DOHH2 (cell line): Measurements from ENCODE around the gene PIGN.

ENCODE experiments used
- H3F3A ChIP-seq: fragments of 200-600 bp; sonication (generic), shearing (Covaris generic); 2 replicates; pipeline ENCODE4 v1.6.0; 2016; ENCODE audit warnings: antibody characterized with exemption, mild to moderate bottlenecking; ENCODE audit not compliant: control insufficient read depth, insufficient read depth
- H3K27ac ChIP-seq: fragments of 200-600 bp; sonication (generic); 2 replicates; pipeline ENCODE4 v1.5.1; 2014; ENCODE audit warnings: low read depth, mild to moderate bottlenecking, low read length, moderate library complexity
- H3K27me3 ChIP-seq: fragments of 200-600 bp; sonication (generic); 2 replicates; pipeline ENCODE4 v1.6.1; 2014; ENCODE audit warnings: mild to moderate bottlenecking, low read length, mixed read lengths; ENCODE audit not compliant: control insufficient read depth
- H3K36me3 ChIP-seq: fragments of 200-600 bp; sonication (generic); 2 replicates; pipeline ENCODE4 v1.6.1; 2014; ENCODE audit warnings: mild to moderate bottlenecking, low read length, moderate library complexity, mixed read lengths; ENCODE audit not compliant: control insufficient read depth
- H3K4me1 ChIP-seq: fragments of 200-600 bp; sonication (generic); 2 replicates; pipeline ENCODE4 v1.6.1; 2014; ENCODE audit warnings: mild to moderate bottlenecking, low read length, mixed read lengths; ENCODE audit not compliant: control insufficient read depth
- H3K4me2 ChIP-seq: fragments of 200-600 bp; sonication (generic); 2 replicates; pipeline ENCODE4 v1.6.0; 2014; ENCODE audit warnings: mild to moderate bottlenecking, low read length, moderate library complexity
- H3K4me3 ChIP-seq: fragments of 200-600 bp; sonication (generic); 2 replicates; pipeline ENCODE4 v1.5.1; 2014; ENCODE audit warnings: mild to moderate bottlenecking, low read length, mixed read lengths
- H3K79me2 ChIP-seq: fragments of 200-600 bp; sonication (generic); 2 replicates; pipeline ENCODE4 v1.6.1; 2014; ENCODE audit warnings: mild to moderate bottlenecking, low read length, mixed read lengths; ENCODE audit not compliant: control insufficient read depth
- H3K9me2 ChIP-seq: fragments of 200-600 bp; sonication (generic); replicated peaks from 2 replicates; pipeline ENCODE4 v1.6.1; 2014; ENCODE audit warnings: mild to moderate bottlenecking, low read length, mixed read lengths; ENCODE audit not compliant: control insufficient read depth
- H3K9me3 ChIP-seq: fragments of 200-600 bp; sonication (generic); 2 replicates; pipeline ENCODE4 v1.6.1; 2014; ENCODE audit warnings: antibody characterized with exemption, low read length, mixed read lengths; ENCODE audit not compliant: control insufficient read depth, insufficient read depth
- H4K20me1 ChIP-seq: fragments of 200-600 bp; sonication (generic); 2 replicates; pipeline ENCODE4 v1.6.0; 2014; ENCODE audit warnings: low read depth, mild to moderate bottlenecking, antibody characterized with exemption, low read length, moderate library complexity; ENCODE audit not compliant: control insufficient read depth, insufficient read depth
- EZH2phosphoT487 ChIP-seq: fragments of 200-600 bp; sonication (generic); IDR thresholded peaks from 2 replicates; pipeline ENCODE4 v1.6.1; 2017; ENCODE audit warnings: borderline replicate concordance, mild to moderate bottlenecking, antibody characterized with exemption, low read length, moderate library complexity, mixed read lengths
- TF ChIP-seq, protein P1 (sequence below): fragments of 200-600 bp; sonication (generic); IDR thresholded peaks from one replicate; pipeline ENCODE4 v1.5.1; 2014; ENCODE audit warnings: antibody characterized with exemption, mild to moderate bottlenecking, low read depth, low read length; ENCODE audit not compliant: poor library complexity, severe bottlenecking

PIGN gene

GRCh38 chr18:62177271-62177670 is 9.6 kb downstream of the PIGN start:
- Histone ChIP-seq H3K27ac (no peak overlapping the region), H3K79me2 (peaks cover 44% of the 10 kb centered on the region), H4K20me1 (no peaks in the 10 kb centered on the region), H3K9me2 (no peaks in the 10 kb centered on the region), H3K9me3 (no peaks in the 10 kb centered on the region), H3K4me2 (no peak overlapping the region), H3F3A (no peaks in the 10 kb centered on the region), H3K27me3 (no peaks in the 10 kb centered on the region), H3K4me1 (peaks cover 24% of the 10 kb centered on the region), H3K4me3 (no peak overlapping the region), H3K36me3 (peaks cover 3% of the 10 kb centered on the region; the same call in 1 of the 2 replicates)
- TF ChIP-seq EZH2phosphoT487 = no peak
- TF ChIP-seq, protein P1, sequence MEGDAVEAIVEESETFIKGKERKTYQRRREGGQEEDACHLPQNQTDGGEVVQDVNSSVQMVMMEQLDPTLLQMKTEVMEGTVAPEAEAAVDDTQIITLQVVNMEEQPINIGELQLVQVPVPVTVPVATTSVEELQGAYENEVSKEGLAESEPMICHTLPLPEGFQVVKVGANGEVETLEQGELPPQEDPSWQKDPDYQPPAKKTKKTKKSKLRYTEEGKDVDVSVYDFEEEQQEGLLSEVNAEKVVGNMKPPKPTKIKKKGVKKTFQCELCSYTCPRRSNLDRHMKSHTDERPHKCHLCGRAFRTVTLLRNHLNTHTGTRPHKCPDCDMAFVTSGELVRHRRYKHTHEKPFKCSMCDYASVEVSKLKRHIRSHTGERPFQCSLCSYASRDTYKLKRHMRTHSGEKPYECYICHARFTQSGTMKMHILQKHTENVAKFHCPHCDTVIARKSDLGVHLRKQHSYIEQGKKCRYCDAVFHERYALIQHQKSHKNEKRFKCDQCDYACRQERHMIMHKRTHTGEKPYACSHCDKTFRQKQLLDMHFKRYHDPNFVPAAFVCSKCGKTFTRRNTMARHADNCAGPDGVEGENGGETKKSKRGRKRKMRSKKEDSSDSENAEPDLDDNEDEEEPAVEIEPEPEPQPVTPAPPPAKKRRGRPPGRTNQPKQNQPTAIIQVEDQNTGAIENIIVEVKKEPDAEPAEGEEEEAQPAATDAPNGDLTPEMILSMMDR = no peak

DNA sequence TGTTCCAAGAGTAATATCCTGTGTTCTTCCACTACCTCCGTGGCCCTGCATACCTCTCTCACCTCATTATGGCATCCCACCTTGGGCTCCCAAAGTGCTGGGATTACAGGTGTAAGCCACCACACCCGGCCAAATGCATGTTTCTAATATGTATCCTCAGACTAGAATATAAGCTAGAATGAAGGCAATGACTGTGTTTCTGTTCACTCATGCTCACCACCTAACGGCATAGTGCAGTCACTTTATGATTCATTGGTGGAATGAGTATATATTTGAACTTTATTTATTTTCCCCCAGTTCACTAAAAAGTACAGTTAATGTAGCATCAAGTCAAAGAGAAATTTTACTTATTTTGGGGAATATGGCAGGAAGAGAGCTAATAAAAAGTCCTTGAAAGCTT is 11.3 kb downstream of the PIGN start:
- H3K27me3 ChIP-seq = no peaks in the 10 kb centered on the region
- no peaks in the 10 kb centered on the region for H3K9me2 ChIP-seq
- no peak overlapping the region for H3K4me3 ChIP-seq
- H3K79me2 ChIP-seq = peaks cover 36% of the 10 kb centered on the region
- no peak overlapping the region for H3K4me2 ChIP-seq
- peaks cover 3% of the 10 kb centered on the region; the same call in 1 of the 2 replicates for H3K36me3 ChIP-seq
- no peak for TF ChIP-seq EZH2phosphoT487
- TF ChIP-seq, protein P1 = no peak
- no peaks in the 10 kb centered on the region for H3F3A ChIP-seq
- no peaks in the 10 kb centered on the region for H4K20me1 ChIP-seq
- H3K9me3 ChIP-seq = no peaks in the 10 kb centered on the region
- H3K27ac ChIP-seq = no peak overlapping the region
- H3K4me1 ChIP-seq = peaks cover 24% of the 10 kb centered on the region

DNA sequence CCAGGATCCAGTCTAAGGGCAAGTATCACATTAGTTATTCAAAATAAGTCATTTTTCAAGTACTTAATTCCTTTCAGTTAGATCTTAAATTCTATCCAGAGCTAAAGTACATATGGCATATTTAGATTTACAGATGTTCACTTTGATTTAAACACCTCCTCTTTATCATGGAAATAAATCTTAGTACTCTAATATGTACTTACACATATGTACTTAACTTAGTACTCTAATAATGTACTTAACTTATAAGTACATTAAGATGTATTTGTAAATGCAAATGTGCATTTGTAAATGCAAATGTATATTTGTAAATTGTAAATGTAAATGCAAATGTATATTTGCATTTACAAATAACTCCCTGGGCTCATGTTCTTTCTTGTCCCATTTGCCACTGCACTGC is 14.6 kb downstream of the PIGN start:
- peaks cover 11% of the 10 kb centered on the region; the same call in 1 of the 2 replicates for H3K79me2 ChIP-seq
- no peaks in the 10 kb centered on the region for H3K9me3 ChIP-seq

More for the DNA sequence above, 14.6 kb downstream of the PIGN start:
- TF ChIP-seq, protein P1 = no peak
- TF ChIP-seq EZH2phosphoT487 = no peak
- Histone ChIP-seq H3K4me1 (no peaks in the 10 kb centered on the region), H3K27me3 (no peaks in the 10 kb centered on the region), H3K9me2 (no peaks in the 10 kb centered on the region), H3K4me2 (no peak overlapping the region), H3K36me3 (no peaks in the 10 kb centered on the region), H4K20me1 (no peaks in the 10 kb centered on the region), H3K4me3 (no peak overlapping the region), H3K27ac (no peak overlapping the region), H3F3A (no peaks in the 10 kb centered on the region)
